GM21786 (cell line): ENCODE results near the gene OR51A7.
"Not testable (repeated sequence)": the region's sequence is repeated elsewhere in the genome, so short reads cannot be mapped to it uniquely, and the experiment has no call there.

ENCODE experiments used
- ATAC-seq: cut with Tn5 transposase; IDR thresholded peaks from one replicate; pipeline ENCODE4 v1.9.1; 2021; ENCODE audit not compliant: unreplicated experiment

OR51A7 gene, protein sequence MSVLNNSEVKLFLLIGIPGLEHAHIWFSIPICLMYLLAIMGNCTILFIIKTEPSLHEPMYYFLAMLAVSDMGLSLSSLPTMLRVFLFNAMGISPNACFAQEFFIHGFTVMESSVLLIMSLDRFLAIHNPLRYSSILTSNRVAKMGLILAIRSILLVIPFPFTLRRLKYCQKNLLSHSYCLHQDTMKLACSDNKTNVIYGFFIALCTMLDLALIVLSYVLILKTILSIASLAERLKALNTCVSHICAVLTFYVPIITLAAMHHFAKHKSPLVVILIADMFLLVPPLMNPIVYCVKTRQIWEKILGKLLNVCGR

DNA sequence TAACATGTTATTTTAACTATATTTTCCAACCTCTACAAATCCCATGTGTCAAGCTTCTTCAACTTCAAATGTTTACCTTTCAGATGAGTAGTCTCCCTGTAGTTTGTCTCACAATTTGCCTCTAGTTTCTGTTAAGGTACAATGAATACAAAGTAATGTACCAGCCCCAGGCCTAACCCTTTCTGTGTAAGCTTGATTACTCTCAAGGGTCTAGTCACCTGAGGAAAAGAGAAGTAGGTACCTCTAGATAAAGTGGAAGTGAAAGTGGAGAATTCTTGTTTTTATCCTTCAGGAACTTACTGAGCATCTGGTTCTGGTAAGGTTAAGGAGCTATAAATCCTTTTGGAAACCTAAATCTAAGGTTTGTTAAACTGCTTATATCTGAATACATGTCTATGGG lies at the start of gene OR51A7:
Gene OR51A7 (plus strand): TSS at position 300 of the 400 bp plus-strand sequence. CDS start 3,587 bp downstream, outside the sequence.
- ATAC-seq, result no peak

DNA sequence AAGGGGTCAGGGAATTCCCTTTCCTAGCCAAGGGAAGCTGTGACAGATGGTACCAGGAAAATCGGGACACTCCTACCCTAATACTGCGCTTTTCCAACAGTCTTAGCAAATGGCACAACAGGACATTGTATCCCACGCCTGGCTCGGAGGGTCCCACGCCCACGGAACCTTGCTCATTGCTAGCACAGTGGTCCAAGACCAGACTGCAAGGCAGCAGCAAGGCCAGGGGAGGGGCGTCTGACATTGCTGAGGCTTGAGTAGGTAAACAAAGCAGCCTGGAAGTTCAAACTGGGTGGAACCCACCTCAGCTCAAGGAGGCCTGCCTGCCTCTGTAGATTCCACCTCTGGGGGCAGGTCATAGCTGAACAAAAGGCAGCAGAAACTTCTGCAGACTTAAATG lies 49.3 kb upstream of the OR51A7 start:
- not testable (repeated sequence) for ATAC-seq

GRCh38 chr11:4862447-4863236 lies 40.9 kb upstream of the OR51A7 start:
- ATAC-seq, result no peak

- no peak for ATAC-seq
Measured at GRCh38 chr11:4863876-4864275, 39.7 kb upstream of the OR51A7 start.

DNA sequence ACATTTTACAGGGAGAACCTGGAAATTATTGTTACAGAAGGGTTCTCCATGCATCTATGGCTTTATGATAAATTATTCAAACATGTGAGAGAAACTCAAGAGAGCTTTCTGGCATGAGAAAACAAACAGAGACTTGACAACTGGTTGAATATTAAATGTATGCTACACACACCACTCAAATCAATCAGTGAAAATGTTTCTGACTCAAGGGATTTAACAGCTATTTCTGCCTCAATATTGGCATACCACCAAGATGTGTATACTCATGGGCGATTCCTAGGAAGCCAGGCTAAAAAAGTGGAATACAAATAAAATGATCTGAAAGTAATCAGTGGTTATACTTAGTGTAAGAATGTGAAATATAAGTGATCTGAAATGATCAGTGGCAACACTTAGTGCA lies 37.7 kb upstream of the OR51A7 start:
- ATAC-seq, result no peak

- no peak for ATAC-seq
Measured at GRCh38 chr11:4881188-4881587, 22.4 kb upstream of the OR51A7 start.

DNA sequence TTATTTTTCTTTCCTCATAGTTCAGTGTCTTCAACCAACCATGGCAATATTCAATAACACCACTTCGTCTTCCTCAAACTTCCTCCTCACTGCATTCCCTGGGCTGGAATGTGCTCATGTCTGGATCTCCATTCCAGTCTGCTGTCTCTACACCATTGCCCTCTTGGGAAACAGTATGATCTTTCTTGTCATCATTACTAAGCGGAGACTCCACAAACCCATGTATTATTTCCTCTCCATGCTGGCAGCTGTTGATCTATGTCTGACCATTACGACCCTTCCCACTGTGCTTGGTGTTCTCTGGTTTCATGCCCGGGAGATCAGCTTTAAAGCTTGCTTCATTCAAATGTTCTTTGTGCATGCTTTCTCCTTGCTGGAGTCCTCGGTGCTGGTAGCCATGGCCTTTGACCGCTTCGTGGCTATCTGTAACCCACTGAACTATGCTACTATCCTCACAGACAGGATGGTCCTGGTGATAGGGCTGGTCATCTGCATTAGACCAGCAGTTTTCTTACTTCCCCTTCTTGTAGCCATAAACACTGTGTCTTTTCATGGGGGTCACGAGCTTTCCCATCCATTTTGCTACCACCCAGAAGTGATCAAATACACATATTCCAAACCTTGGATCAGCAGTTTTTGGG lies 21.6 kb upstream of the OR51A7 start, which contains the start of gene OR51T1:
Gene OR51T1 (plus strand): TSS at position 41 of the 641 bp plus-strand sequence. CDS start 0 bp downstream, at position 41.
- no peak for ATAC-seq

- no peak for ATAC-seq
Measured at GRCh38 chr11:4882543-4882942, 21.0 kb upstream of the OR51A7 start.

DNA sequence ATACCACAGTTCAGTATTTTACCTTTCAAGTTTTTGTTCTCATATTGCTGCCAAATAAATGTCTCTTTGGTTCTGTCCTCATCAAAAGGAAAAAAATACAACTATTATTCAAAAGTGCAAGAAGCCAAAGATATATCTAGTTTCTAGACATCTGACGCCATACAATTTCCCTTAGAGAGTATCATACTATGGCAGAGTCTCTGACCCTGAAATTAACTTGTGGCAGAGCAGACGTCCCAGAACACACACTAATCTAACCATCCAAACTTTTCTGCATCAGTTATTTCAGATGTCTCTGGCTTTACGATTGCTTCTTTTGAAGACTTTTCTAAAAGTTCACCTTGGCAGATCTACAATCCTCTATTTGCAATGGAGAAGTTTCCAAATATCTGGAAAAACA lies 19.2 kb upstream of the OR51A7 start:
- ATAC-seq, result no peak

- ATAC-seq, result no peak
Measured at GRCh38 chr11:4886186-4886585, 17.4 kb upstream of the OR51A7 start.

GRCh38 chr11:4887591-4887990 lies 16.0 kb upstream of the OR51A7 start:
- no peak for ATAC-seq

DNA sequence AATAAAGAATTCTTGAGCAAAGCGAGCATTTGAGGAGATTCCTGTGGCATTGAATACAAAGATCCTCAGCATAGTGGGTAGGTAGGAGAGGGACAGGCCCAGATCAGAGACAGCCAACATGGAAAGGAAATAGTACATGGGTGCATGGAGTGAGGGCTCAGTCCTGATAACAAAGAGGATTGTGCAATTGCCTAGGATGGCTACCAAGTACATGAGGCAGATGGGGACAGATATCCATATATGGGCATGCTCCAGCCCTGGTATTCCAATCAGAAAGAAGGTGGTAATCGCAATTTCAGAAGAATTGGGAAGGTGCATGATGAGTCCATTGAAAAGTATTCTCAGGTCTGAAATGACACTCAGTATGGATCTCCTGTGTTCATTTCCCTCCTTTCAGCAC lies 13.3 kb upstream of the OR51A7 start:
- no peak for ATAC-seq

GRCh38 chr11:4891996-4892640 lies 11.5 kb upstream of the OR51A7 start:
- no peak for ATAC-seq

DNA sequence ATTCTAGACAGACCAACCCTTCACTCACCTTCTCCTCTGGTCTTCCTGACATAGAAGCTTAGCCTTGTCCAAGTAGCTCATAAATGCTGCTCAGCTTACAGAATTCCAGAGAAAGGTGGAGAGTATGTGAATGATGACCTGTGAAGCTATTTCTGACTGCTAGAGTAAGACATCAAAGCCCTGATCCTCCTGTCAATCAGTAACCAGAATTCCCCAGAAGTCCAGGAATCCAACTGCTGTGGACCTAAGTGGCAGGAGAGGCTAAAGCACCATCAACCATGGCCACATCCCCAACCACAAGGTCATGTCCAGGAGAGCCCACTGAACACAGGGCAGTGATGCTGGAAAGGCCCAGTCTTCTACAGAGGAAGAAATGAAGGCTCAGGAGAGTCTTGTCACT lies 13.0 kb downstream of the OR51A7 start:
- no peak for ATAC-seq

GRCh38 chr11:4919250-4919649 lies 15.7 kb downstream of the OR51A7 start, which contains the start of gene OR51G2:
Gene OR51G2 (minus strand): TSS chr11:4919350. CDS start chr11:4915663, 3,687 bp downstream.
- ATAC-seq, result no peak

GRCh38 chr11:4921796-4922195 lies 18.2 kb downstream of the OR51A7 start:
- ATAC-seq, result no peak

DNA sequence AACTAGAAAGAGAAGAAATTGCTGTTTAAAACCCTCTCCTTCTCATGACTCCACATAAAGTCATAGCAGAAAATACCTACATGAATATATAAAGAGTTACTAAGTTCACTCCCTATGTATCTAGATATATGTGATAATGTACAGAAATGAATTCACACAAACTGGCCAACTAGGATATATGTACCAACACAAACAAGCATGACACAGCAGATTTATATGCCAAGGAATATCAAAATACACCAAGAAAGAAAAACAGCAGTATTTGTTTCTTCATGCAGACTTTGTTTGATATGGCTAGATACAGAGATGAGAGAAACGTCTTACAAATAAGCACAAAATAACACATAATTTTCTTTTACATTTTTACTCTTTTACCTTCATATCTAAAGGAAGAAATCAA lies 18.7 kb downstream of the OR51A7 start:
- ATAC-seq, result no peak

DNA sequence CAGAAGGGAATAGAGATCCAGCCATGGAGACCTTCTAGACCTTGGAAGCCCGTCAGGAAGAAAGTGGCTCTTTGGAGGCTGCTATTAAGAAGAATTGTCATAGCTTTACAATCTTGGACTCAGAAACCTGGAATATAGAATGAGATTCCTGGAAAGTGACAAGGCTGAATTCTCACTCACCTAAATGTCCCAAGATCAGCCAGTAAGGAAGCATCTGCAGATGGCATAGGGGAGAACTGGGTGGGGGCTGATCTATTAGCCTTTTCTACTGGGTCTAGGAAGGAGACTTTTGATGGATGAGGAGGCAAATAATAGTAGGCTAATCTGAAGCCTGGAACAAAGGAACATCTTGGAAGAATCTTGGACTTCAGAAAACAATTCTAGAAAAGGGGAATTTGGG lies 20.7 kb downstream of the OR51A7 start, which contains the start of gene OR51G1:
Gene OR51G1 (minus strand): TSS at position 101 of the 400 bp plus-strand sequence. CDS start 0 bp downstream, at position 101.
- ATAC-seq, result no peak

DNA sequence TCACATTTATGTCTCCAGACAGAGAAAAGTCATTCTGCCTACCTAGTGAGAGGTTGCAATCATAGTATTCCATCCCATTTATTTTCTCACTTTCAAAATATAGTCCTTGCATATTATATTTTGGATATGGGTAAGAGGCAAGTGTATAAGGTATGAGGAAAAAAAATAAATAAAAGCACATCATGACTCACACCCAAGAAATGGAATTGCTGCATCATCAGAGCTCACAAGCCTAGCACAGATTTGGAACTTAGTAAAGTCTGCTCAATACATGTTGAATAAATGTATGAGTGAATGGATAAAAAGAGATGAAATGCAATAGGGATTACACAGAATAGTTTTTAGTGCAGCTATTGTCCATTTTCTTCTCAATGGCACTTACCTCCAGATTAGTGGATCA lies 23.0 kb downstream of the OR51A7 start:
- ATAC-seq, result no peak

DNA sequence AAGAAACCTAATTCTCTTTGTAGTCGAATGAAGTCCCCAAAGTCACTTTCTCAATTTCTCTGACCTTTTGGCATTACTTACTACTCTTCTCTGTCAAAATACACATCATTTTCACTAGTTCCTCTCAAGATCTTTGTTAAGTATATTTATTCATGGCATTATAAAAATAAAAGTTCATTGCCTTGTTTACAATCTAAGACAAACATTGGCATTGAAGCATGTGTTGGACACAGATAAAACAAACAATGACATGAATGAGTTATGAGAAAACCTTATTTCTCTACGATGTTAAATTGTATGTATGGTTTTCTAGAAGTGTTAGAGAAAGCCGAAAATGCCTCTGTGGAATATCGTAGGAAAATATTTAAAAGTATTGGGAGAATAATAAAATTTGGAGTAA lies 29.2 kb downstream of the OR51A7 start:
- ATAC-seq, result no peak

DNA sequence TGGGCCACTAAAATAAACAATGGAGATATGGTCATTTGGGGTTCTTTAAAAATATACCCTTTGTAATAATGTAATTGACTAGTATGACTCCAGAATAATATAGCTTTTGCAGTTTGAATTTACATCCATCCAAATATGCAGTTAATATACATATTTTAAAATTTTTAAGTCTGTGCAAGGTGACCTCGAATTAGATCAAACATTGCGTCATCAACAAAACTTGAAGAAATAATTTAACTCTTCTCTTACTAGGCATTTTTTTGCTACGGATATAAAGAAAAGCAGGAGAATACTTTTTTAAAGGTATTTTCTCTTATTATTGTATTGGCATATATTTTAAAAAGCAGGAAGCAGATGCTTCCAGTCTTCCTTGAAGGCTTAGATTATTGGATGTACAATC lies 33.2 kb downstream of the OR51A7 start:
- no peak for ATAC-seq
